GM18508 (cell line): ENCODE results near the gene KIRREL2.

Experiments
- ATAC-seq: cut with Tn5 transposase; IDR thresholded peaks from one replicate; pipeline ENCODE4 v1.9.1; 2021; ENCODE audit warnings: moderate number of reproducible peaks; ENCODE audit not compliant: insufficient read depth, unreplicated experiment

Gene KIRREL2

GRCh38 chr19:35844482-35845214 lies 12.1 kb upstream of the KIRREL2 start:
- no peak for ATAC-seq

GRCh38 chr19:35845215-35846037 lies 11.3 kb upstream of the KIRREL2 start:
- no peak for ATAC-seq

- ATAC-seq: no peak
These were observed 10.6 kb upstream of the KIRREL2 start for GRCh38 chr19:35846038-35846668.

- no peak for ATAC-seq
These were observed 8.8 kb upstream of the KIRREL2 start for GRCh38 chr19:35847911-35848310.

- ATAC-seq: no peak
These were observed 8.2 kb upstream of the KIRREL2 start for GRCh38 chr19:35848486-35848885.

- ATAC-seq: no peak
These were observed 7.7 kb upstream of the KIRREL2 start for GRCh38 chr19:35848919-35849505.

GRCh38 chr19:35851213-35852028 lies 5.3 kb upstream of the KIRREL2 start:
- no peak for ATAC-seq

- no peak for ATAC-seq
These were observed 4.5 kb upstream of the KIRREL2 start, which contains the start of gene NPHS1 for GRCh38 chr19:35852029-35852780. NPHS1 (minus strand) TSS chr19:35852504; CDS start chr19:35851837, 667 bp downstream.

GRCh38 chr19:35853038-35853756 lies 3.5 kb upstream of the KIRREL2 start:
- ATAC-seq: no peak

GRCh38 chr19:35858311-35858710 lies 1.6 kb downstream of the KIRREL2 start:
- ATAC-seq: no peak

GRCh38 chr19:35859414-35859813 lies 2.7 kb downstream of the KIRREL2 start:
- ATAC-seq: no peak

GRCh38 chr19:35860436-35860817 lies 3.7 kb downstream of the KIRREL2 start:
- no peak for ATAC-seq

GRCh38 chr19:35860818-35861639 lies 4.3 kb downstream of the KIRREL2 start:
- no peak for ATAC-seq

GRCh38 chr19:35861640-35862160 lies 5.0 kb downstream of the KIRREL2 start:
- no peak for ATAC-seq

GRCh38 chr19:35862528-35862927 lies 5.8 kb downstream of the KIRREL2 start:
- ATAC-seq: no peak

GRCh38 chr19:35863018-35863417 lies 6.3 kb downstream of the KIRREL2 start:
- ATAC-seq: no peak

GRCh38 chr19:35868172-35868822 lies 11.6 kb downstream of the KIRREL2 start, which contains the start of gene APLP1:
APLP1 (plus strand) TSS chr19:35868574; CDS start chr19:35868637, 63 bp downstream.
- ATAC-seq: no peak
